Trophoblast cell (in vitro differentiated cells and primary cell): ENCODE results near the gene OVOL1.
A peak's percentile ranks its signal among the peaks of the same experiment; 100 is the strongest.

ENCODE experiments used
- DNase-seq, 2 donors: peaks; one replicate each; pipeline ENCODE4 v3.0.0-alpha.2; 2016
- H2AFZ ChIP-seq: 2 replicates; pipeline ENCODE4 v1.6.1; 2013; ENCODE audit warnings: low read length, moderate library complexity, mild to moderate bottlenecking; ENCODE audit not compliant: insufficient read depth, poor library complexity
- H2AK5ac ChIP-seq: 2 replicates; pipeline ENCODE4 v1.6.1; 2013; ENCODE audit warnings: mild to moderate bottlenecking, low read length
- H2BK120ac ChIP-seq: 2 replicates; pipeline ENCODE4 v1.6.1; 2013; ENCODE audit warnings: low read length, mild to moderate bottlenecking, moderate library complexity; ENCODE audit not compliant: insufficient read depth, poor library complexity
- H2BK12ac ChIP-seq: 2 replicates; pipeline ENCODE4 v1.6.1; 2013; ENCODE audit warnings: mild to moderate bottlenecking, low read length, moderate library complexity
- H2BK5ac ChIP-seq: 2 replicates; pipeline ENCODE4 v1.6.1; 2013; ENCODE audit warnings: low read length, low read depth, moderate library complexity, mild to moderate bottlenecking; ENCODE audit not compliant: poor library complexity
- H3K14ac ChIP-seq: 2 replicates; pipeline ENCODE4 v1.6.1; 2013; ENCODE audit warnings: mild to moderate bottlenecking, low read length
- H3K18ac ChIP-seq: 2 replicates; pipeline ENCODE4 v1.6.1; 2013; ENCODE audit warnings: mild to moderate bottlenecking, low read length
- H3K23ac ChIP-seq: 2 replicates; pipeline ENCODE4 v1.6.1; 2013; ENCODE audit warnings: low read length
- H3K27ac ChIP-seq: 2 replicates; pipeline ENCODE4 v1.5.1; 2013; ENCODE audit warnings: low read depth, mild to moderate bottlenecking, inconsistent platforms, low read length, moderate library complexity
- H3K27me3 ChIP-seq: 2 replicates; pipeline ENCODE4 v1.6.1; 2013; ENCODE audit warnings: inconsistent platforms, mild to moderate bottlenecking, low read length, moderate library complexity; ENCODE audit not compliant: insufficient read depth
- H3K36me3 ChIP-seq, 2 experiments: 1 replicate in 1 of 2; 2 replicates in 1 of 2; pipeline ENCODE4 v1.6.1; 2013; ENCODE audit warnings: low read length in 2 of 2, mild to moderate bottlenecking in 2 of 2, moderate library complexity in 1 of 2; ENCODE audit not compliant: insufficient read depth in 2 of 2, control insufficient read depth in 1 of 2
- H3K4ac ChIP-seq: 2 replicates; pipeline ENCODE4 v1.6.1; 2013; ENCODE audit warnings: low read depth, mild to moderate bottlenecking, low read length, moderate library complexity
- H3K4me1 ChIP-seq, 2 experiments: 1 replicate in 1 of 2; 2 replicates in 1 of 2; pipeline ENCODE4 v1.6.1; 2013; ENCODE audit warnings: low read length in 2 of 2, mild to moderate bottlenecking in 2 of 2, moderate library complexity in 1 of 2; ENCODE audit not compliant: insufficient read depth in 2 of 2, control insufficient read depth in 1 of 2
- H3K4me2 ChIP-seq: 2 replicates; pipeline ENCODE4 v1.6.1; 2013; ENCODE audit warnings: inconsistent platforms, mild to moderate bottlenecking, low read length, moderate library complexity
- H3K4me3 ChIP-seq: 2 replicates; pipeline ENCODE4 v1.5.1; 2013; ENCODE audit warnings: mild to moderate bottlenecking, low read depth, low read length, inconsistent platforms
- H3K79me1 ChIP-seq: one replicate; pipeline ENCODE4 v1.6.1; 2013; ENCODE audit warnings: low read length
- H3K79me2 ChIP-seq: 2 replicates; pipeline ENCODE4 v1.6.1; 2013; ENCODE audit warnings: low read length, mild to moderate bottlenecking; ENCODE audit not compliant: control insufficient read depth, insufficient read depth, poor library complexity
- H3K9ac ChIP-seq: 2 replicates; pipeline ENCODE4 v1.6.1; 2013; ENCODE audit warnings: mild to moderate bottlenecking, low read length
- H3K9me3 ChIP-seq: 2 replicates; pipeline ENCODE4 v1.6.1; 2013; ENCODE audit warnings: low read depth, mild to moderate bottlenecking, control low read depth, inconsistent platforms, low read length; ENCODE audit not compliant: insufficient read depth
- H4K12ac ChIP-seq: 2 replicates; pipeline ENCODE4 v1.6.1; 2013; ENCODE audit warnings: low read depth, mild to moderate bottlenecking, low read length, moderate library complexity
- H4K8ac ChIP-seq: 2 replicates; pipeline ENCODE4 v1.6.1; 2013; ENCODE audit warnings: low read depth, mild to moderate bottlenecking, low read length, moderate library complexity
- H4K91ac ChIP-seq: one replicate; pipeline ENCODE4 v1.6.1; 2013; ENCODE audit warnings: low read depth, mild to moderate bottlenecking, low read length, moderate library complexity
- WGBS: extraction: QIAGEN DNeasy Blood & Tissue Kit; methylation state at CpG from one replicate; pipeline ENCODE4 v1.1.7; 2013; ENCODE audit warnings: missing lambda C conversion rate; ENCODE audit not compliant: insufficient read length, insufficient coverage; ENCODE audit errors: extremely low coverage; 5-methylcytosine and 5-hydroxymethylcytosine counted together

Gene OVOL1

GRCh38 chr11:65773784-65774411 lies 13.0 kb upstream of the OVOL1 start:
- Histone ChIP-seq H3K4me1 (peaks cover 21 to 25% of the 10 kb centered on the region in 2 experiments), H3K14ac (no peak overlapping the region), H3K4me2 (no peak overlapping the region), H3K27ac (no peak overlapping the region), H3K79me2 (peaks cover 10% of the 10 kb centered on the region), H2BK120ac (no peak overlapping the region), H3K4me3 (no peak overlapping the region), H2BK5ac (no peak overlapping the region), H4K8ac (no peak overlapping the region), H3K36me3 (peaks cover 18 to 23% of the 10 kb centered on the region in 2 experiments), H2BK12ac (no peak overlapping the region), H3K27me3 (no peaks in the 10 kb centered on the region), H4K12ac (no peak overlapping the region), H3K9me3 (no peaks in the 10 kb centered on the region), H2AK5ac (no peak overlapping the region), H3K9ac (no peak overlapping the region), H3K4ac (no peak overlapping the region), H2AFZ (no peak overlapping the region), H3K18ac (no peak overlapping the region), H4K91ac (no peak overlapping the region), H3K79me1 (peaks cover 20% of the 10 kb centered on the region), H3K23ac (no peak overlapping the region)
- no CpG with 5 or more reads among the region's 8 CpGs for WGBS
- DNase-seq, result peak in 1 of 2 donors; percentile 47

- Histone ChIP-seq H4K8ac (no peak overlapping the region), H2BK5ac (no peak overlapping the region), H3K18ac (no peak overlapping the region), H3K4me3 (no peak overlapping the region), H4K12ac (no peak overlapping the region), H2AFZ (no peak overlapping the region), H4K91ac (no peak overlapping the region), H3K9ac (no peak overlapping the region), H3K14ac (no peak overlapping the region), H3K4ac (no peak overlapping the region), H3K4me2 (no peak overlapping the region), H3K79me1 (peaks cover 26% of the 10 kb centered on the region), H3K23ac (no peak overlapping the region), H3K36me3 (peaks cover 23 to 29% of the 10 kb centered on the region in 2 experiments), H3K27ac (no peak overlapping the region), H3K27me3 (no peaks in the 10 kb centered on the region), H3K9me3 (no peaks in the 10 kb centered on the region), H2AK5ac (no peak overlapping the region), H3K4me1 (peaks cover 21 to 28% of the 10 kb centered on the region in 2 experiments), H3K79me2 (peaks cover 16% of the 10 kb centered on the region), H2BK120ac (no peak overlapping the region), H2BK12ac (no peak overlapping the region)
- WGBS, result no CpG with 5 or more reads among the region's 9 CpGs
- DNase-seq, result no peak
These were observed 12.1 kb upstream of the OVOL1 start for GRCh38 chr11:65774525-65775306.

GRCh38 chr11:65776196-65776595 lies 10.7 kb upstream of the OVOL1 start:
- Histone ChIP-seq H3K18ac (peak overlapping the region; percentile 68), H4K91ac (peak overlapping the region; percentile 62), H3K79me1 (peaks cover 36% of the 10 kb centered on the region), H3K4me1 (peaks cover 21 to 28% of the 10 kb centered on the region in 2 experiments), H3K27ac (peak overlapping the region; percentile 28), H3K27me3 (no peaks in the 10 kb centered on the region), H2AK5ac (no peak overlapping the region), H3K36me3 (peaks cover 23 to 29% of the 10 kb centered on the region in 2 experiments), H3K4me3 (no peak overlapping the region), H2AFZ (no peak overlapping the region), H2BK12ac (no peak overlapping the region), H2BK5ac (peak overlapping the region; percentile 42), H3K79me2 (peaks cover 25% of the 10 kb centered on the region), H4K12ac (no peak overlapping the region), H2BK120ac (no peak overlapping the region), H3K23ac (no peak overlapping the region), H3K4ac (no peak overlapping the region), H3K9me3 (no peaks in the 10 kb centered on the region), H3K14ac (peak overlapping the region; percentile 52), H3K9ac (no peak overlapping the region), H4K8ac (peak overlapping the region; percentile 39), H3K4me2 (no peak overlapping the region)
- DNase-seq, result peak; percentile 97 to 99
- WGBS, result no CpG with 5 or more reads among the region's 8 CpGs

- H2AFZ ChIP-seq, result no peak overlapping the region
- H3K79me1 ChIP-seq, result peaks cover 41% of the 10 kb centered on the region
- H3K27ac ChIP-seq, result peak overlapping the region; percentile 81
These were observed 10.1 kb upstream of the OVOL1 start for GRCh38 chr11:65776710-65777141.

More at GRCh38 chr11:65776710-65777141, 10.1 kb upstream of the OVOL1 start:
- peaks cover 25% of the 10 kb centered on the region for H3K79me2 ChIP-seq
- H4K8ac ChIP-seq, result peak overlapping the region; percentile 36
- peak overlapping the region; percentile 77 for H4K91ac ChIP-seq
- H3K4me2 ChIP-seq, result no peak overlapping the region
- H2BK12ac ChIP-seq, result peak overlapping the region; percentile 35
- H4K12ac ChIP-seq, result peak overlapping the region; percentile 63
- H2BK120ac ChIP-seq, result peak overlapping the region; percentile 74
- H3K4ac ChIP-seq, result peak overlapping the region; percentile 68
- H3K18ac ChIP-seq, result peak overlapping the region; percentile 89
- no peak overlapping the region for H3K23ac ChIP-seq
- peak overlapping the region; percentile 72 for H3K14ac ChIP-seq
- H3K36me3 ChIP-seq, result peaks cover 23 to 29% of the 10 kb centered on the region in 2 experiments
- H3K4me3 ChIP-seq, result no peak overlapping the region
- DNase-seq, result peak; percentile 74 to 80
- H3K9ac ChIP-seq, result no peak overlapping the region
- H3K9me3 ChIP-seq, result no peaks in the 10 kb centered on the region
- peak overlapping the region; percentile 67 for H2BK5ac ChIP-seq
- H2AK5ac ChIP-seq, result no peak overlapping the region
- WGBS, result no CpG with 5 or more reads among the region's 8 CpGs
- H3K4me1 ChIP-seq, result peaks cover 26 to 32% of the 10 kb centered on the region in 2 experiments
- no peaks in the 10 kb centered on the region for H3K27me3 ChIP-seq
